HL-60 (cell line): Measurements from ENCODE around the gene PTRHD1.

Experiments
- GABPA ChIP-seq: IDR thresholded peaks from 2 replicates; pipeline ENCODE4 v1.6.1; 2012; ENCODE audit warnings: low read depth
- POLR2AphosphoS5 ChIP-seq: IDR thresholded peaks from 2 replicates; pipeline ENCODE4 v1.6.1; 2012; ENCODE audit warnings: low read depth
- TF ChIP-seq, protein P1 (sequence below): IDR thresholded peaks from one replicate; pipeline ENCODE4 v1.5.1; 2011; ENCODE audit warnings: low read length, control low read depth, inconsistent platforms; ENCODE audit not compliant: insufficient read depth
- TF ChIP-seq, protein P2 (sequence below): IDR thresholded peaks from 2 replicates; pipeline ENCODE4 v1.6.1; 2012; ENCODE audit warnings: low read depth; ENCODE audit not compliant: insufficient replicate concordance

DNA sequence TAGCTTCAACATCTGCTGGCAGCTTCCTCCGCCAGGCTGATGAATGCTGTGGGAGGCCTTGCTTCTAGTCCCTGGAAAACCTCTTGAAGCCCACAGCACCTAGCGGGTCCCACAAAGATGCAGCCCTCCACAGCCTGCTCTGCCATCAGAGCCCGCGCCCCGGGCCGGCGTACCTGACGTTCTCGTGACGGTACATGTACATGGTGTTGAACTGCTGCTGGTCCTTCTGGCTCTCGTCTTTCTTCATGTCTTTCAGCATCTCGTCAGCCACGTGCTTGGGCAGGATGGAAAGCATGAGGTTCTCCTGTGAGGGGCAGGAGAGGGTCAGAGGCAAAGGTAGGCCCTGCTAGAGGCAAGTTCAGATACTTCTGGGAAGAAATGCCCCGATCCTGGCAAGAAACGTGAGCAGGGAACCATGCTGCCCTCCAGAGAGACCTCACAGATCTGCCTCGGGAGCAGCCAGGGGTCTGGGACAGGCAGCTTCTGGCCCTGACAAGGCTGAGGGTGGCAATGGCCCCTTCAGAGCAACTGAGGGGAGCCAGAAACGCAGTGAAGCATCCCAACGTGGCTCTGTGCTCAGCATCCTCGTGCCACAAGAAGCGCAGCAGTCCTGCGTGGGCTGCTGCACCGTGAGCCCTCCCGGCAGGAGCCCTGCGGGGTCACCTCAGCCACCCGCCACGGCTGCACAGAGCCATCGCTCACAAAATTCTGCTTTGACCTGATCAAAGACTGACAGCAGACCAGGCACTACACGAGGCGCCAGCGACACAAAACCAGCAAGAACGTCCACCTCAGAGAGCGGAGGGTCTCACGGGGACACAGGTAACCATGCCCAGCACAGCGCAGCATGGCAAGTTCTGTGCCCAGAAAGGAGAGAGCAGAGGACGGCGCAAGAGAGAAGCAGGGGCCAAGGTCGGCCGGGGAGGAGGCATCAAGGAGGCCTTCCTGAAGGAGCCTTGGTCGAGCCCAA, 49.2 kb upstream of the PTRHD1 start:
- TF ChIP-seq, protein P1, sequence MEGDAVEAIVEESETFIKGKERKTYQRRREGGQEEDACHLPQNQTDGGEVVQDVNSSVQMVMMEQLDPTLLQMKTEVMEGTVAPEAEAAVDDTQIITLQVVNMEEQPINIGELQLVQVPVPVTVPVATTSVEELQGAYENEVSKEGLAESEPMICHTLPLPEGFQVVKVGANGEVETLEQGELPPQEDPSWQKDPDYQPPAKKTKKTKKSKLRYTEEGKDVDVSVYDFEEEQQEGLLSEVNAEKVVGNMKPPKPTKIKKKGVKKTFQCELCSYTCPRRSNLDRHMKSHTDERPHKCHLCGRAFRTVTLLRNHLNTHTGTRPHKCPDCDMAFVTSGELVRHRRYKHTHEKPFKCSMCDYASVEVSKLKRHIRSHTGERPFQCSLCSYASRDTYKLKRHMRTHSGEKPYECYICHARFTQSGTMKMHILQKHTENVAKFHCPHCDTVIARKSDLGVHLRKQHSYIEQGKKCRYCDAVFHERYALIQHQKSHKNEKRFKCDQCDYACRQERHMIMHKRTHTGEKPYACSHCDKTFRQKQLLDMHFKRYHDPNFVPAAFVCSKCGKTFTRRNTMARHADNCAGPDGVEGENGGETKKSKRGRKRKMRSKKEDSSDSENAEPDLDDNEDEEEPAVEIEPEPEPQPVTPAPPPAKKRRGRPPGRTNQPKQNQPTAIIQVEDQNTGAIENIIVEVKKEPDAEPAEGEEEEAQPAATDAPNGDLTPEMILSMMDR = no peak
- no peak for TF ChIP-seq POLR2AphosphoS5
- TF ChIP-seq GABPA = no peak
- TF ChIP-seq, protein P2, sequence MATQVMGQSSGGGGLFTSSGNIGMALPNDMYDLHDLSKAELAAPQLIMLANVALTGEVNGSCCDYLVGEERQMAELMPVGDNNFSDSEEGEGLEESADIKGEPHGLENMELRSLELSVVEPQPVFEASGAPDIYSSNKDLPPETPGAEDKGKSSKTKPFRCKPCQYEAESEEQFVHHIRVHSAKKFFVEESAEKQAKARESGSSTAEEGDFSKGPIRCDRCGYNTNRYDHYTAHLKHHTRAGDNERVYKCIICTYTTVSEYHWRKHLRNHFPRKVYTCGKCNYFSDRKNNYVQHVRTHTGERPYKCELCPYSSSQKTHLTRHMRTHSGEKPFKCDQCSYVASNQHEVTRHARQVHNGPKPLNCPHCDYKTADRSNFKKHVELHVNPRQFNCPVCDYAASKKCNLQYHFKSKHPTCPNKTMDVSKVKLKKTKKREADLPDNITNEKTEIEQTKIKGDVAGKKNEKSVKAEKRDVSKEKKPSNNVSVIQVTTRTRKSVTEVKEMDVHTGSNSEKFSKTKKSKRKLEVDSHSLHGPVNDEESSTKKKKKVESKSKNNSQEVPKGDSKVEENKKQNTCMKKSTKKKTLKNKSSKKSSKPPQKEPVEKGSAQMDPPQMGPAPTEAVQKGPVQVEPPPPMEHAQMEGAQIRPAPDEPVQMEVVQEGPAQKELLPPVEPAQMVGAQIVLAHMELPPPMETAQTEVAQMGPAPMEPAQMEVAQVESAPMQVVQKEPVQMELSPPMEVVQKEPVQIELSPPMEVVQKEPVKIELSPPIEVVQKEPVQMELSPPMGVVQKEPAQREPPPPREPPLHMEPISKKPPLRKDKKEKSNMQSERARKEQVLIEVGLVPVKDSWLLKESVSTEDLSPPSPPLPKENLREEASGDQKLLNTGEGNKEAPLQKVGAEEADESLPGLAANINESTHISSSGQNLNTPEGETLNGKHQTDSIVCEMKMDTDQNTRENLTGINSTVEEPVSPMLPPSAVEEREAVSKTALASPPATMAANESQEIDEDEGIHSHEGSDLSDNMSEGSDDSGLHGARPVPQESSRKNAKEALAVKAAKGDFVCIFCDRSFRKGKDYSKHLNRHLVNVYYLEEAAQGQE = no peak
